Measurements from ENCODE around the gene KNSTRN.

The KNSTRN gene

DNA sequence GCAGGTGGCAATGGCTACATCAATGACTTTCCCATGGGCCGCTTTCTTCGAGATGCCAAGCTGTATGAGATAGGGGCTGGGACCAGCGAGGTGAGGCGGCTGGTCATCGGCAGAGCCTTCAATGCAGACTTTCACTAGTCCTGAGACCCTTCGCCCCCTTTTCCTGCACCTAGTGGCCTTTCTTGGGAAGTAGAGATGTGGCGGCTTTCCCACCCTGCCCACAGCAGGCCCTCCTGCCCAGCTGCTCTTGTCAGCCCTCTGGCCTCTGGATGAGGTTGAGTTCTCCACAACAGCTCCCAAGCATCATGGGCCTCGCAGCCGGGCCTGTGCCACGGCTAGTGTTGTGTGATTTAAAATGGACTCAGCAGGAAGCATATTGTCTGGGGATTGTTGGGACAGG, 35.6 kb downstream of the KNSTRN start:
- H3K4me3 ChIP-seq (ENCODE audit: low read depth, low read length), result no peak overlapping the region
- TF ChIP-seq, protein P1, sequence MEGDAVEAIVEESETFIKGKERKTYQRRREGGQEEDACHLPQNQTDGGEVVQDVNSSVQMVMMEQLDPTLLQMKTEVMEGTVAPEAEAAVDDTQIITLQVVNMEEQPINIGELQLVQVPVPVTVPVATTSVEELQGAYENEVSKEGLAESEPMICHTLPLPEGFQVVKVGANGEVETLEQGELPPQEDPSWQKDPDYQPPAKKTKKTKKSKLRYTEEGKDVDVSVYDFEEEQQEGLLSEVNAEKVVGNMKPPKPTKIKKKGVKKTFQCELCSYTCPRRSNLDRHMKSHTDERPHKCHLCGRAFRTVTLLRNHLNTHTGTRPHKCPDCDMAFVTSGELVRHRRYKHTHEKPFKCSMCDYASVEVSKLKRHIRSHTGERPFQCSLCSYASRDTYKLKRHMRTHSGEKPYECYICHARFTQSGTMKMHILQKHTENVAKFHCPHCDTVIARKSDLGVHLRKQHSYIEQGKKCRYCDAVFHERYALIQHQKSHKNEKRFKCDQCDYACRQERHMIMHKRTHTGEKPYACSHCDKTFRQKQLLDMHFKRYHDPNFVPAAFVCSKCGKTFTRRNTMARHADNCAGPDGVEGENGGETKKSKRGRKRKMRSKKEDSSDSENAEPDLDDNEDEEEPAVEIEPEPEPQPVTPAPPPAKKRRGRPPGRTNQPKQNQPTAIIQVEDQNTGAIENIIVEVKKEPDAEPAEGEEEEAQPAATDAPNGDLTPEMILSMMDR (IDR thresholded peaks at IDR 0.05; ENCODE audit: low read depth, low read length), result no peak

DNA sequence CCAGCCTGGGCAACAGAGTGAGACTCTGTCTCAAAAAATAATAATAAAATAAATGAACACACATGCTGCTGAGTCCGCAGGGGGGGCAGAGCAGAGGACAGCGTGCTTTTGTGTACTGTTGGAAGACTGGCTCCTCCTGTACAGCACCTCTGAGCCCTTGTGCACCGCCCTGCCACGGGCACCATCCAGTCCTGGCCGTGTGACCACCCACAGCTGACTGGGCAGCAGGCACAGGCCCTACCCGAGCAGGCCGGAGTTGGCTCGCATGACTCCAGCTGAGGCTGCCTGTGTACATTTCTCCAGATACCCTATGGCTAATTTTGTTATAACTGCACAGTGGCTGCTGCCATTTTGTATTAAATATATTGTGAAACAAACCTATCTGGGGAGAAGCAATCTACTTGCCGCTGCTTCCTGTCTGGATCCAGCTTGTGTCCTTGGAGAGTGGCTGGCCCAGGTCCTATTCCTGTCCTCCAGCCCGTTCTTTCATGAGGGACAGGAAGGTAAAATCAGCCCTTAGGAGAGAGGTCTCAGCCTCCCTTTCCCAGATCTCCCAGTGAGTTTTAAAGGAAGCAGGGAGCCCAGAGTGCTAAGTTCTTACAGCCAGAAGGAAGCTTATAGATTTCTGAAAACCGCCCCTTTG, 37.7 kb downstream of the KNSTRN start:
- H3K4me3 ChIP-seq (ENCODE audit: low read depth, low read length), result no peak overlapping the region
- TF ChIP-seq, protein P1 (IDR thresholded peaks at IDR 0.05; ENCODE audit: low read depth, low read length), result no peak

DNA sequence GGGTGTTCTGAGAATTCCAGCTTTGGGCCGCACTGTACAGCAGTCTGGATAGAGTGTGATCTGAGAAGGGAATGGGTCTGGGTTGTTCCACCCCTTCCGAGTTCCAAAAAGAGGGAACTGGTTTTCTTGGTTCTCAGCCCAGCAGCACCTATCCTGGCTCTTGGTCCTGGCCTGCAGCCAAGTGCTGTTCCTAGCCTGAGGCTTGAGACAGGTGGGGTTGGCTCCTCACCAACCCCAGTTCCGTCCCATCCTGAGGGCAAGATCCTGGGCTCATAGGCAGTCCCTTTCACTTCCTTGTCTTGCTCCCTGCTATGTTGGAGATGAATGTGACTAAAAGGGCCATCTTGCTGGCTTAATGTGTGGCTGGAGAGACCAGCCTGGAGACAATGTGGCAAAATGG, 38.3 kb downstream of the KNSTRN start:
- TF ChIP-seq, protein P1 (IDR thresholded peaks at IDR 0.05; ENCODE audit: low read depth, low read length), result no peak
- H3K4me3 ChIP-seq (ENCODE audit: low read depth, low read length), result no peak overlapping the region

DNA sequence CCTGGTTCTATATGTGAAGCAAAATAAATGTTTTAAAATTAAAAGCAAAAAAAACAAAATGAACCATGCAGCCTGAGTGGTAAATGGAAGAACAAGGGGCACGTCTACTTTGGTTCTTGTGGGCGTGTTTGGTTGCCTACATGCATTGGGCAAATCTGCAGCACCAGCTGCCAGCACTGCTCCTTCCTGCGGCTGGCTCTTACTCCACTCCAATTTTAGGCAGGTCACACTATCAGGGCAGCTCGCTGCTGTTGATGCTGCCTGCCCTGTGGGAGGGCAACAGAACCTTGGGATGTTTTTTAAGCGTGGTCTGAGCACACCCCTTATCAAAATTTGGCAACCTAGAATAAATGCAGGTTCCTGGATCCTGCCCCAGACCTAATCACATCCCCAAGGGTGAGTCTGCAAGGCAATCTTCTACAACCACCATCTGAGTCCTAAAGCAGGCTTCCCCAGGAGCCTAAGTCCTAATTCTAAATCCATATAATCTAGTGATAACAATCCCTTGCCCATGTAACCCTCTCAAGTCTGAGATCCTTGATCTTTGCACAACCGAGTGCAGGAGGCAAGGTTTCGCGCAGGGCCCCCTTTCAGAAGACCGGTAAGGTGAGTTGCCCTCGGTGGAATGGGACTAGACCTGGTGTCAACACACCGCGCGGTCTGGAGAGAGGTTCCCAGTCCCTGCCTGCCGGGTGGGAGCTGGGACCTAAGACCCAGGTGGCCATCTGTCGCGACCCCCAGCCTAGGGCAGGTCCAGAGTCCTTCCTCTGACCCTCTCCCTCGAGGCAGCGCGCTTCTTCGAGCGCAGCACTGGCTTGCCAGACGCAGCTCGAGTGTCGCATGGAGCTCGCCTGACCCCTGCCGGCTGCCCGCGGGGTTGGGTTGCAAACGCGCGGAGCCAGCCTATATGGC, 39.0 kb downstream of the KNSTRN start:
- TF ChIP-seq, protein P1 (IDR thresholded peaks at IDR 0.05; ENCODE audit: low read depth, low read length), result peak; percentile 94
- H3K4me3 ChIP-seq (ENCODE audit: low read depth, low read length), result no peak overlapping the region

DNA sequence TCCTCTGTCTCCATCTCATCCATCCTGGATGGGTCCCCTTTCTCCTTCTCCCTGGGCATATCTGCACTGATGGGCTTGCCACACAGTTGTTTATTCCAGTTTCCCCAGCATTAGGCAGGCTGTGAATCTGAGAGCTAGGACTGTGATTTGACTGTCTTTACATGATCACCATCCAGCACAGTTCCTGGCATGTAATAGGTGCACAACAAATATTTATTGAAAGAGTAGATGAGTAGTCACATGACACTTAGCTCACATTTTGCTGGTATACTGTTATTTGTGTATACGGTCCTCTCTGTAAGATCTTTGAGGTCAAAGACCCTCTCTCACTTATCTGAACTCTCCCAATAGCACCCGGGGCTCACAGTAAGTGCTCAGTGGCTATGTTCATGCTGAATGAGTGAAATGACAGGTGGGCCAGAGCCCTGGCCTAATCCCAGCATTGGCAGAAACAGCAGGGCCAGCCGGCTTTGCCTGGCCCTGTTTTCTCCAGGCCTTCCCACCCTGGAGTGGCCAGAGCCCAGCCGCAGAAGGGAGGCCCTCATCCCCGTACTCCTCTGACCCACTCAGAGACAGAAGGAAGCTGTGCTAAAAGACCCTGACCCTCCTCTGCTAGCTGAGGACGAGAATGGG, 42.1 kb downstream of the KNSTRN start:
- TF ChIP-seq, protein P1 (IDR thresholded peaks at IDR 0.05; ENCODE audit: low read depth, low read length), result no peak
- no peak overlapping the region for H3K4me3 ChIP-seq (ENCODE audit: low read depth, low read length)

DNA sequence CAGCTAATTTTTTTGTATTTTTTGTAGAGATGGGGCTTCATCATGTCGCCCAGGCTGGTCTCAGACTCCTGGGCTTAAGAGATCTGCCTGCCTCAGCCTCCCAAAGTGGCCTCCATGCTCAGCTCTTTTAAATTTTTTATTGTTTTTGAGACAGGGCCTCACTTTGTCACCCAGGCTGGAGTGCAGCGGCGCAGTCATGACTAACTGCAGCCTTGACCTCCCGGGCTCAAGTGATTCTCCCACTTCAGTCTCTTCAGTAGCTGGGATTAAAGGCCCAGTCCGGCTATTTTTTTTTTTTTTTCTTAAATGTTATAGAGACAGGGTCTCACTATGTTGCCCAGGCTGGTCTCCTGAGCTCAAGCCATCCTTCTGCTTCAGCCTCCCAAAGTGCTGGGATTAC, 43.2 kb downstream of the KNSTRN start:
- TF ChIP-seq, protein P1 (IDR thresholded peaks at IDR 0.05; ENCODE audit: low read depth, low read length), result no peak
- H3K4me3 ChIP-seq (ENCODE audit: low read depth, low read length), result no peak overlapping the region

Data from WI38 (cell line).